GM19035 (cell line): Measurements from ENCODE around the gene GABRA5.

ENCODE experiments used
- ATAC-seq: cut with Tn5 transposase; IDR thresholded peaks from one replicate; pipeline ENCODE4 v1.9.1; 2021; ENCODE audit not compliant: unreplicated experiment

The GABRA5 gene

GRCh38 chr15:26921433-26921832 is 54.6 kb downstream of the GABRA5 start:
- no peak for ATAC-seq

- no peak for ATAC-seq
Observed at GRCh38 chr15:26926081-26926480, 59.2 kb downstream of the GABRA5 start.

- ATAC-seq = no peak
Observed at GRCh38 chr15:26928051-26928450, 61.2 kb downstream of the GABRA5 start.

GRCh38 chr15:26929588-26929987 is 62.7 kb downstream of the GABRA5 start:
- ATAC-seq = no peak

GRCh38 chr15:26934848-26935247 is 68.0 kb downstream of the GABRA5 start:
- no peak for ATAC-seq

GRCh38 chr15:26935322-26935721 is 68.5 kb downstream of the GABRA5 start:
- ATAC-seq = no peak

- no peak for ATAC-seq
Observed at GRCh38 chr15:26936502-26936901, 69.6 kb downstream of the GABRA5 start.

- ATAC-seq = no peak
Observed at GRCh38 chr15:26937134-26937533, 70.3 kb downstream of the GABRA5 start.

GRCh38 chr15:26939398-26939797 is 72.5 kb downstream of the GABRA5 start:
- ATAC-seq = no peak

- ATAC-seq = no peak
Observed at GRCh38 chr15:26941489-26941888, 74.6 kb downstream of the GABRA5 start.

GRCh38 chr15:26943866-26944265 is 77.0 kb downstream of the GABRA5 start:
- ATAC-seq = no peak

- ATAC-seq = no peak
Observed at GRCh38 chr15:26945046-26945445, 78.2 kb downstream of the GABRA5 start.

- ATAC-seq = no peak
Observed at GRCh38 chr15:26950001-26950400, 83.1 kb downstream of the GABRA5 start.

- no peak for ATAC-seq
Observed at GRCh38 chr15:26954403-26954802, 87.5 kb downstream of the GABRA5 start.

GRCh38 chr15:26967719-26968269 is 100.9 kb downstream of the GABRA5 start:
- no peak for ATAC-seq

GRCh38 chr15:26968806-26969205 is 101.9 kb downstream of the GABRA5 start:
- ATAC-seq = no peak

- no peak for ATAC-seq
Observed at GRCh38 chr15:26970712-26971210, 103.9 kb downstream of the GABRA5 start, which contains the start of gene GABRG3. Gene GABRG3, plus strand, starts transcription at chr15:26971181.

- no peak for ATAC-seq
Observed at GRCh38 chr15:26971271-26972018, 104.6 kb downstream of the GABRA5 start.

- no peak for ATAC-seq
Observed at GRCh38 chr15:26972636-26973035, 105.8 kb downstream of the GABRA5 start.

- ATAC-seq = no peak
Observed at GRCh38 chr15:26974120-26974780, 107.4 kb downstream of the GABRA5 start.

- no peak for ATAC-seq
Observed at GRCh38 chr15:26981492-26981891, 114.6 kb downstream of the GABRA5 start.

GRCh38 chr15:26983822-26984221 is 117.0 kb downstream of the GABRA5 start:
- ATAC-seq = no peak
